Activated naive CD8-positive, alpha-beta T cell treated with anti-CD3 and anti-CD28 coated beads, Interleukin-2, amount 10 ng/mL, durations not matched to agents 7 days and 5 days (primary cell): ENCODE results near the gene ACO2. TPM values are rescaled to one million over a fixed set of nuclear protein-coding genes. Genes with fewer than 3 reads are reported as not detected.

Experiments
- ATAC-seq: fragments of 150-1000 bp; cut with Tn5 transposase; one replicate; pipeline ENCODE4 v1.10.0; 2021; ENCODE audit warnings: low read depth, moderate library complexity
- POLR2A ChIA-PET: fragments of 350-600 bp; sonication (Branson Sonifier 250); formaldehyde crosslinking; loops from one replicate; lab custom pipeline; 2021; ENCODE audit warnings: antibody characterized with exemption; lab: Charles Lee
- DNase-seq: peaks from one replicate; pipeline ENCODE4 v3.0.0; 2021
- H3K27ac Mint-ChIP-seq: one replicate; pipeline ENCODE4 v1.8.0; 2022; ENCODE audit warnings: mild to moderate bottlenecking, mixed read lengths
- H3K27me3 Mint-ChIP-seq: one replicate; pipeline ENCODE4 v1.8.0; 2022; ENCODE audit warnings: mild to moderate bottlenecking, moderate library complexity, mixed read lengths
- H3K36me3 Mint-ChIP-seq: one replicate; pipeline ENCODE4 v1.8.0; 2021; ENCODE audit warnings: mild to moderate bottlenecking, mixed read lengths
- H3K4me1 Mint-ChIP-seq: one replicate; pipeline ENCODE4 v1.8.0; 2021; ENCODE audit warnings: mixed read lengths
- H3K4me3 Mint-ChIP-seq: one replicate; pipeline ENCODE4 v1.8.0; 2022; ENCODE audit warnings: mild to moderate bottlenecking, moderate library complexity, mixed read lengths
- H3K9me3 Mint-ChIP-seq: one replicate; pipeline ENCODE4 v1.8.0; 2021; ENCODE audit warnings: mixed read lengths
- total RNA-seq, 2 experiments: library from RNA; stranded (reverse); gene quantifications; one replicate each; pipeline ENCODE4 v1.2.3, GENCODE V29; 2021

Gene ACO2
- total RNA-seq, 2 experiments from 2014 or later, result 73.7 to 76.2 TPM

DNA sequence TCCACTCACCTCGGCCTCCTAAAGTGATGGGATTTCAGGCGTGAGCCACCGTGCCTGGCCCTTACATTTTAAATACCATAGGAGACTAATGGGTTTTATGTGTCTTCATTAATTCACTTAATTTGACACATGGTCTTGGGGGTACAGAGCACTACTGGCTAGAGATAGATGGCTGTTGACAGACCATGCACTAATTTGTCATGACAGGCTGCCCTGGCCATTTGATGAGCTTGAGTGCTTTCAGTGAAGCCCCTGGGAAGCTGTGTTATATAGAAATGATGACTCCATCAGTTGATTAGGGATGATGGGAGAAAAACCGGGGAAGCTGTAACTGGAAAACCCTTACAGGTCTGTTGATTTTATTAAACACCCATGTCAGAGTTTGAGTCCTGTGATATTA, 7.0 kb upstream of the ACO2 start:
- H3K4me1 Mint-ChIP-seq, result peaks cover 18% of the 10 kb centered on the region
- H3K9me3 Mint-ChIP-seq, result no peaks in the 10 kb centered on the region
- DNase-seq, result no peak
- no peak overlapping the region for H3K27ac Mint-ChIP-seq
- POLR2A ChIA-PET, result interaction anchor here (0.7 to 2.2 kb wide), 2 partner anchors 16 to 128 kb away, joined by 3 to 9 read pairs; partner anchors contain the start of genes PMM1 and TOB2
- ATAC-seq, result no peak
- H3K4me3 Mint-ChIP-seq, result no peak overlapping the region
- H3K36me3 Mint-ChIP-seq, result peaks cover 21% of the 10 kb centered on the region
- no peaks in the 10 kb centered on the region for H3K27me3 Mint-ChIP-seq

DNA sequence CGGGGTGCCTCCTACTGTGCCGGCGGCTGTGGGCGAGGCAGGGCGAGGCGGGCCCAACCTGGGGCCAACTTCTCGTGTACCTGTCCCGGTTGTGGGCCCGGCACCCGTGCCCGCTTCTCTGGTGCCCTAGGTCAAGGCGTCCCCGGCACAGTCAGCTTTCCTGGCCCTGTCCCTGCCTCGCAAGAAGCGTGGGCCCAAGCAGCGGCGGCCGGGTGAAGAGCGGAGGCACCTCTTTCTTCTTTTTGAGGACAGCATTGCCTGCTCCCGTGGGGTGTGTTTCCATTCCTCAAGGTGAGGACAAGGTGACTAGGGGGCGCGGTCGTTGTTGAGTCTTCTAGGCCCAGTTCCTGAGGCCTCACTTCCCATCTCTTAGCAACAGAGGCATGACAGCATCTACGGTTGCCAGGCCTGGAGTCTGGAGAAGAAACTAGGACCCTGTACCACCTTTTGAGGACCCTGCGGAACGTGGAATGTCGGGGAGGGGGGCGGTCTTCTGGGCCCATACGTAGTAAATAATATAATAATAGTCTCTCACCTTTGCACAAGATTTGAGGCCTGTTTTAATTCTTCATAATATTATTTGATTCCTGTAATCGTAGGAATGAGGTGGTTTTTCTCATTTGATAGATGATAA, 418 bp downstream of the ACO2 start:
- DNase-seq (no peak), ATAC-seq (peak; percentile 4)
- Mint-ChIP-seq H3K9me3 (no peaks in the 10 kb centered on the region), H3K27me3 (no peaks in the 10 kb centered on the region), H3K4me1 (peaks cover 39% of the 10 kb centered on the region), H3K36me3 (peaks cover 17% of the 10 kb centered on the region), H3K4me3 (peak overlapping the region; percentile 94), H3K27ac (peak overlapping the region; percentile 100)
- POLR2A ChIA-PET, result interaction anchor here (0.6 to 3.7 kb wide), 17 partner anchors 10 to 518 kb away, joined by 3 to 142 read pairs (median 7); partner anchors contain the start of genes CENPM, PMM1, RANGAP1 and RBX1

- Mint-ChIP-seq H3K27me3 (no peaks in the 10 kb centered on the region), H3K4me1 (peaks cover 34% of the 10 kb centered on the region), H3K9me3 (no peaks in the 10 kb centered on the region), H3K36me3 (peaks cover 12% of the 10 kb centered on the region), H3K4me3 (peak overlapping the region; percentile 65), H3K27ac (peak overlapping the region; percentile 76)
- DNase-seq (no peak), ATAC-seq (no peak)
- POLR2A ChIA-PET, result no interaction called here
Measured at GRCh38 chr22:41470886-41471285, 2.0 kb downstream of the ACO2 start.

GRCh38 chr22:41471568-41471967, 2.7 kb downstream of the ACO2 start:
- H3K9me3 Mint-ChIP-seq, result no peaks in the 10 kb centered on the region
- no peaks in the 10 kb centered on the region for H3K27me3 Mint-ChIP-seq
- DNase-seq (no peak), ATAC-seq (no peak)
- H3K4me1 Mint-ChIP-seq, result peaks cover 32% of the 10 kb centered on the region
- no peak overlapping the region for H3K27ac Mint-ChIP-seq
- H3K36me3 Mint-ChIP-seq, result peaks cover 12% of the 10 kb centered on the region
- no peak overlapping the region for H3K4me3 Mint-ChIP-seq
- POLR2A ChIA-PET, result no interaction called here

DNA sequence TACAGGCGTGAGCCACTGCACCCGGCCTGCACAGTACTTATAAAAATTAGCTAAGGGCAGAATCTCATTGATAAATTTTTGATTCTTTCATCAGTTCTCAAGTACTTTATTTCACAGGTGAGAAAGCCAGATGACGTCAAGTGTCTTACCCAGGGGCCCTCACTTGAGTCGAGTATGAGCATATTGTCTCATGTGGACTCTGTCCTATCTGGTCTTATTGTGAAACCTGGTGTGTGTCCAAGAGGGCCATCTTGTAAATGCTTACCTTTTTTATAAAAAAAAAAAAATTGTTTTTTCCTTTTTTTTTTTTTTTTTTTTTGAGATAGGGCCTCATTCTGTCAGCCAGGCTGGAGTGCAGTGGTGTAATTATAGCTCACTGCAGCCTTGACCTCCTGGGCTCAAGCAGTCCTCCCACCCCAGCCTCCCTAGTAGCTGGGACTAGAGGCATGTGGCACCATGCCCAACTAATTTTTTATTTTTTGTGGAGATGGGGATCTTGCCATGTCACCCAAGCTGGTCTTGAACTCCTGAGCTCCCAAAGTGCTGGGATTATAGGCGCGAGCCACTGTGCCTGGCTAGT, 6.0 kb downstream of the ACO2 start:
- H3K4me1 Mint-ChIP-seq, result peaks cover 18% of the 10 kb centered on the region
- no peak overlapping the region for H3K27ac Mint-ChIP-seq
- H3K9me3 Mint-ChIP-seq, result no peaks in the 10 kb centered on the region
- no peak overlapping the region for H3K4me3 Mint-ChIP-seq
- DNase-seq, result no peak
- ATAC-seq, result no peak
- peaks cover 3% of the 10 kb centered on the region for H3K36me3 Mint-ChIP-seq
- H3K27me3 Mint-ChIP-seq, result no peaks in the 10 kb centered on the region
- POLR2A ChIA-PET, result interaction anchor here (0.7 to 1.0 kb wide), 2 partner anchors 25 to 220 kb away, joined by 3 read pairs; no protein-coding TSS in a partner anchor

DNA sequence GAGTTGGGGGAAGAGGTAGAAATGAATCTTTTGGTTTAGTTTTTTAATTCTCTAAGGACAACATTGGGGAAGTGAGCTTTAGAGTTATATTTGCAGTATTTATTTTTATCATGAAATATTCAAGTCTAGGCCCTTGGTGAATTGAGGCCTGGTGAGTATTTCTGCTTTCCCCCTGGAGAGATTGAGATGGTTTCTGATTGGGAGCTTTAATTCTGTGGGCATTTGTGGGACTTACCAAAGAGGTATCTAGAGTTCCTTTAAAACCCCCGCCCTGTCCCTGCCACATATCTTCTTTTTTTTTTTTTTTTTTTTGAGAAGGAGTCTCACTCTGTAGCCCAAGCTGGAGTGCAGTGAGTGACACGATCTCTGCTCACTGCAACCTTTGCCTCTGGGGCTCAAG, 9.6 kb downstream of the ACO2 start:
- POLR2A ChIA-PET, result interaction anchor here (2.4 kb wide), 1 partner anchor 10 kb away, joined by 7 read pairs; the partner anchor contains the start of genes ACO2 and PHF5A
- H3K9me3 Mint-ChIP-seq, result no peaks in the 10 kb centered on the region
- no peaks in the 10 kb centered on the region for H3K36me3 Mint-ChIP-seq
- no peaks in the 10 kb centered on the region for H3K27me3 Mint-ChIP-seq
- no peak for ATAC-seq
- no peak for DNase-seq
- peaks cover 11% of the 10 kb centered on the region for H3K4me1 Mint-ChIP-seq
- H3K27ac Mint-ChIP-seq, result no peak overlapping the region
- no peak overlapping the region for H3K4me3 Mint-ChIP-seq

GRCh38 chr22:41478891-41479521, 10.1 kb downstream of the ACO2 start:
- Mint-ChIP-seq H3K9me3 (no peaks in the 10 kb centered on the region), H3K4me3 (no peak overlapping the region), H3K27ac (no peak overlapping the region), H3K4me1 (peaks cover 9% of the 10 kb centered on the region), H3K27me3 (no peaks in the 10 kb centered on the region), H3K36me3 (no peaks in the 10 kb centered on the region)
- POLR2A ChIA-PET, result interaction anchor here (2.4 kb wide), 1 partner anchor 10 kb away, joined by 7 read pairs; the partner anchor contains the start of genes ACO2 and PHF5A
- DNase-seq, result no peak
- no peak for ATAC-seq

- POLR2A ChIA-PET, result interaction anchor here (2.4 kb wide), 1 partner anchor 11 kb away, joined by 7 read pairs; the partner anchor contains the start of genes ACO2 and PHF5A
- H3K9me3 Mint-ChIP-seq, result no peaks in the 10 kb centered on the region
- H3K27ac Mint-ChIP-seq, result no peak overlapping the region
- ATAC-seq, result no peak
- H3K27me3 Mint-ChIP-seq, result no peaks in the 10 kb centered on the region
- H3K4me3 Mint-ChIP-seq, result no peak overlapping the region
- H3K4me1 Mint-ChIP-seq, result peaks cover 9% of the 10 kb centered on the region
- no peaks in the 10 kb centered on the region for H3K36me3 Mint-ChIP-seq
- no peak for DNase-seq
Measured at GRCh38 chr22:41479671-41480396, 10.9 kb downstream of the ACO2 start.

DNA sequence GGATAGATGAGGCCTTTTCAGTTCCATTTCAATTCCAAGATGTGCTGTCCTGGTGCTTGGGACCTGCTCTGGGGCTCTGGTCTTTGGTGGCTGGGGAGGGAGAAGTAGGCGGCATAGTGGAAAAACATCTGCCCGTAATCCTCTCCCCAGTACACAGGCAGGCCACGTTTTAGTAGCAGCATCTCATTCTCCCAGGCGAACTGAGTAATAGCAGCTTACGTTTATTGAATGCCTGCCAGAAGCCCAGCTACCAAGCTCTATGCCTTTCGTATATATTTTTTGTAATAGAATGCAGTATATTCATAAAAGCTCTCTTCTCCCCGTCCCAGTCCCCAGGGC, 11.4 kb downstream of the ACO2 start:
- H3K9me3 Mint-ChIP-seq, result no peaks in the 10 kb centered on the region
- no peaks in the 10 kb centered on the region for H3K27me3 Mint-ChIP-seq
- no peaks in the 10 kb centered on the region for H3K36me3 Mint-ChIP-seq
- DNase-seq, result no peak
- H3K27ac Mint-ChIP-seq, result no peak overlapping the region
- ATAC-seq, result no peak
- H3K4me3 Mint-ChIP-seq, result no peak overlapping the region
- peaks cover 9% of the 10 kb centered on the region for H3K4me1 Mint-ChIP-seq
- POLR2A ChIA-PET, result interaction anchor here (2.4 kb wide), 1 partner anchor 12 kb away, joined by 7 read pairs; the partner anchor contains the start of genes ACO2 and PHF5A

- POLR2A ChIA-PET, result no interaction called here
- ATAC-seq, result no peak
- H3K27ac Mint-ChIP-seq, result no peak overlapping the region
- H3K36me3 Mint-ChIP-seq, result no peaks in the 10 kb centered on the region
- no peak for DNase-seq
- H3K27me3 Mint-ChIP-seq, result no peaks in the 10 kb centered on the region
- no peak overlapping the region for H3K4me3 Mint-ChIP-seq
- no peaks in the 10 kb centered on the region for H3K9me3 Mint-ChIP-seq
- H3K4me1 Mint-ChIP-seq, result peaks cover 12% of the 10 kb centered on the region
Measured at GRCh38 chr22:41481131-41481830, 12.4 kb downstream of the ACO2 start.

GRCh38 chr22:41481925-41482318, 13.0 kb downstream of the ACO2 start:
- H3K36me3 Mint-ChIP-seq, result no peaks in the 10 kb centered on the region
- no peak overlapping the region for H3K27ac Mint-ChIP-seq
- H3K4me3 Mint-ChIP-seq, result no peak overlapping the region
- H3K4me1 Mint-ChIP-seq, result peaks cover 12% of the 10 kb centered on the region
- DNase-seq (no peak), ATAC-seq (no peak)
- H3K27me3 Mint-ChIP-seq, result no peaks in the 10 kb centered on the region
- H3K9me3 Mint-ChIP-seq, result no peaks in the 10 kb centered on the region
- POLR2A ChIA-PET, result no interaction called here

DNA sequence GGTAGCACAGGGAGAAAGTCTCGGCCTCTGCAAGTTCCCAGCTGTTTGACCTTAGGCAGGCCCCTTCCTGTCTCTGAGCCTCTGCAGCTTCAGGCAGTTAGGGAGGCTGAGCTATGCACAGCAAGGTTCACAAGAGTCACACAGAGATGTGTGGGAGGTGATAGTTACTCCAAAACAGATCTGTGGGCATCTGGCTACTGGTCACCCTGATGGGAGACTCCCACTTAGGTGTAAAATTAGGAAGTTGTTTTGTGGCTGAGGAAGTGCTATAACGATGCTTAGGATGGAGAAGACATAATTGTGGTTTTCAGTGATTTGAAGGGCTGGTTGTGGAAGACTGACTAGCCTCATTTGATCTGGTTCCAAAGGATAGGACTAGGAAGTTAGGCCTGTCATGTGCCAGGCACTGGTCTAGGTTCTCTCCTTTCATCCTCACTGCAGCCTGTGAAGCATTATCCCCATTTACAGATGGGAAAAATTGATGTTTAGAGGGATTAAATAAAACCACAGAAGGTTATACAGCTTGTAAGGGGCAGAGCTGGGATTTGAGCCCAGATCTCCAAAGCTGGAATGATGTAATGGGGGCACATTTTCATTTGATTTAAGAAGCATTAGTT, 13.5 kb downstream of the ACO2 start:
- no peak for ATAC-seq
- no peak overlapping the region for H3K27ac Mint-ChIP-seq
- H3K27me3 Mint-ChIP-seq, result no peaks in the 10 kb centered on the region
- no peaks in the 10 kb centered on the region for H3K36me3 Mint-ChIP-seq
- no peaks in the 10 kb centered on the region for H3K9me3 Mint-ChIP-seq
- POLR2A ChIA-PET, result no interaction called here
- no peak for DNase-seq
- H3K4me3 Mint-ChIP-seq, result no peak overlapping the region
- H3K4me1 Mint-ChIP-seq, result peaks cover 15% of the 10 kb centered on the region
